HEK293 (cell line): ENCODE results near the gene RTP5.

Source experiments
- CTCF ChIA-PET: fragments of 350-600 bp; formaldehyde crosslinking; extraction: SDS; loops from one replicate; lab custom pipeline; 2021; ENCODE audit warnings: antibody characterized with exemption; lab: Yijun Ruan, JAX
- POLR2A ChIA-PET: fragments of 300-600 bp; formaldehyde crosslinking; extraction: SDS; loops from one replicate; lab custom pipeline; 2020; ENCODE audit warnings: antibody characterized with exemption, inconsistent platforms; lab: Yijun Ruan, JAX
- H3K27ac ChIP-seq: fragments of 200-500 bp; sonication (Bioruptor generic); 2 replicates; pipeline ENCODE4 v1.5.1; 2014; ENCODE audit warnings: low read depth, low read length, control low read depth, inconsistent platforms; ENCODE audit errors: extremely low read depth
- H3K36me3 ChIP-seq, 2 experiments: fragments of 200-500 bp in 1 of 2; sonication (Bioruptor generic) in 1 of 2; 1 replicate in 1 of 2; 2 replicates in 1 of 2; pipeline ENCODE4 v1.5.1; 2014 to 2017; ENCODE audit warnings: inconsistent platforms in 2 of 2, low read length in 2 of 2; ENCODE audit not compliant: control insufficient read depth in 2 of 2, insufficient read depth in 1 of 2
- H3K4me1 ChIP-seq: fragments of 200-500 bp; sonication (Bioruptor generic); 2 replicates; pipeline ENCODE4 v1.5.1; 2014; ENCODE audit warnings: mild to moderate bottlenecking, low read length, inconsistent platforms; ENCODE audit not compliant: control insufficient read depth, insufficient read depth
- H3K4me3 ChIP-seq: 2 replicates; pipeline ENCODE4 v1.5.1; 2011; ENCODE audit warnings: low read depth, mild to moderate bottlenecking, control low read depth, low read length, moderate library complexity
- H3K9me3 ChIP-seq: fragments of 200-500 bp; sonication (Bioruptor generic); 2 replicates; pipeline ENCODE4 v1.5.1; 2014; ENCODE audit warnings: low read depth, low read length, inconsistent platforms; ENCODE audit not compliant: control insufficient read depth, insufficient read depth
- EGR2 ChIP-seq: fragments of 450-650 bp; formaldehyde crosslinking; IDR thresholded peaks from 2 replicates; pipeline ENCODE4 v1.5.1; 2016; ENCODE audit warnings: low read depth, missing biosample characterization, missing genetic modification characterization
- KLF10 ChIP-seq: fragments of 450-650 bp; IDR thresholded peaks from 2 replicates; pipeline ENCODE4 v1.5.1; 2018; ENCODE audit warnings: missing biosample characterization, mild to moderate bottlenecking, missing genetic modification characterization
- KLF16 ChIP-seq: fragments of 450-650 bp; formaldehyde crosslinking; IDR thresholded peaks from 2 replicates; pipeline ENCODE4 v1.5.1; 2017; ENCODE audit warnings: missing biosample characterization, missing genetic modification characterization
- KLF7 ChIP-seq: fragments of 450-650 bp; formaldehyde crosslinking; IDR thresholded peaks from 2 replicates; pipeline ENCODE4 v1.5.1; 2016; ENCODE audit warnings: missing biosample characterization, missing genetic modification characterization, borderline replicate concordance
- OVOL3 ChIP-seq: fragments of 450-650 bp; formaldehyde crosslinking; IDR thresholded peaks from 2 replicates; pipeline ENCODE4 v1.5.1; 2016; ENCODE audit warnings: missing biosample characterization, missing genetic modification characterization
- SALL2 ChIP-seq: fragments of 450-650 bp; formaldehyde crosslinking; IDR thresholded peaks from 2 replicates; pipeline ENCODE4 v1.5.0; 2017; ENCODE audit warnings: missing biosample characterization, mild to moderate bottlenecking, missing genetic modification characterization, borderline replicate concordance
- SP2 ChIP-seq: fragments of 450-650 bp; formaldehyde crosslinking; IDR thresholded peaks from 2 replicates; pipeline ENCODE4 v1.5.1; 2016; ENCODE audit warnings: missing biosample characterization, missing genetic modification characterization
- TCF7L2 ChIP-seq: IDR thresholded peaks from 2 replicates; pipeline ENCODE4 v1.6.1; 2011; ENCODE audit warnings: low read depth, mild to moderate bottlenecking, inconsistent platforms, low read length, moderate library complexity, borderline replicate concordance
- ZBTB20 ChIP-seq: fragments of 450-650 bp; formaldehyde crosslinking; IDR thresholded peaks from 2 replicates; pipeline ENCODE4 v1.5.1; 2016; ENCODE audit warnings: missing biosample characterization, missing genetic modification characterization
- ZBTB48 ChIP-seq: fragments of 450-650 bp; formaldehyde crosslinking; IDR thresholded peaks from 2 replicates; pipeline ENCODE4 v1.5.1; 2016; ENCODE audit warnings: missing biosample characterization, missing genetic modification characterization
- ZIC2 ChIP-seq: fragments of 450-650 bp; formaldehyde crosslinking; IDR thresholded peaks from 2 replicates; pipeline ENCODE4 v1.5.1; 2016; ENCODE audit warnings: missing biosample characterization, missing genetic modification characterization
- ZNF175 ChIP-seq: fragments of 450-650 bp; formaldehyde crosslinking; IDR thresholded peaks from 2 replicates; pipeline ENCODE4 v1.5.1; 2016; ENCODE audit warnings: missing biosample characterization, missing genetic modification characterization
- ZNF350 ChIP-seq: fragments of 450-650 bp; formaldehyde crosslinking; IDR thresholded peaks from 2 replicates; pipeline ENCODE4 v1.5.0; 2017; ENCODE audit warnings: missing biosample characterization, mild to moderate bottlenecking, missing genetic modification characterization
- ZNF354C ChIP-seq: fragments of 450-650 bp; formaldehyde crosslinking; IDR thresholded peaks from 2 replicates; pipeline ENCODE4 v1.5.1; 2016; ENCODE audit warnings: missing biosample characterization, missing genetic modification characterization, low read depth, borderline replicate concordance
- ZNF423 ChIP-seq: fragments of 450-650 bp; formaldehyde crosslinking; IDR thresholded peaks from 2 replicates; pipeline ENCODE4 v1.5.1; 2016; ENCODE audit warnings: missing biosample characterization, missing genetic modification characterization
- ZNF501 ChIP-seq: fragments of 450-650 bp; formaldehyde crosslinking; IDR thresholded peaks from 2 replicates; pipeline ENCODE4 v1.5.1; 2016; ENCODE audit warnings: missing biosample characterization, missing genetic modification characterization
- ZNF624 ChIP-seq: fragments of 450-650 bp; formaldehyde crosslinking; IDR thresholded peaks from 2 replicates; pipeline ENCODE4 v1.5.1; 2017; ENCODE audit warnings: missing biosample characterization, missing genetic modification characterization
- ZNF660 ChIP-seq: fragments of 450-650 bp; IDR thresholded peaks from 2 replicates; pipeline ENCODE4 v1.5.1; 2018; ENCODE audit warnings: missing biosample characterization, mild to moderate bottlenecking, missing genetic modification characterization
- ZNF677 ChIP-seq: fragments of 450-650 bp; IDR thresholded peaks from 2 replicates; pipeline ENCODE4 v1.5.0; 2018; ENCODE audit warnings: missing biosample characterization, mild to moderate bottlenecking, missing genetic modification characterization, moderate library complexity
- ZNF707 ChIP-seq: fragments of 450-650 bp; formaldehyde crosslinking; IDR thresholded peaks from 2 replicates; pipeline ENCODE4 v1.5.1; 2016; ENCODE audit warnings: missing biosample characterization, missing genetic modification characterization
- ZNF843 ChIP-seq: fragments of 450-650 bp; formaldehyde crosslinking; IDR thresholded peaks from 2 replicates; pipeline ENCODE4 v1.5.1; 2016; ENCODE audit warnings: missing biosample characterization, missing genetic modification characterization
- TF ChIP-seq, protein P1 (sequence below): fragments of 450-650 bp; formaldehyde crosslinking; IDR thresholded peaks from 2 replicates; pipeline ENCODE4 v1.5.1; 2016; ENCODE audit warnings: missing biosample characterization, missing genetic modification characterization
- TF ChIP-seq, protein P2 (sequence below): fragments of 450-650 bp; formaldehyde crosslinking; IDR thresholded peaks from 2 replicates; pipeline ENCODE4 v1.5.1; 2016; ENCODE audit warnings: missing biosample characterization, missing genetic modification characterization
- TF ChIP-seq, protein P3 (sequence below): fragments of 450-650 bp; formaldehyde crosslinking; optimal IDR thresholded peaks from 2 replicates; pipeline ENCODE3; 2016; ENCODE audit warnings: missing biosample characterization, mild to moderate bottlenecking, missing genetic modification characterization
- TF ChIP-seq, protein P4 (sequence below): fragments of 450-650 bp; formaldehyde crosslinking; IDR thresholded peaks from 2 replicates; pipeline ENCODE4 v1.5.1; 2017; ENCODE audit warnings: missing biosample characterization, mild to moderate bottlenecking, missing genetic modification characterization, moderate library complexity
- TF ChIP-seq, protein P5 (sequence below): fragments of 450-650 bp; formaldehyde crosslinking; IDR thresholded peaks from 2 replicates; pipeline ENCODE4 v1.5.1; 2017; ENCODE audit warnings: missing biosample characterization, missing genetic modification characterization

The RTP5 gene

DNA sequence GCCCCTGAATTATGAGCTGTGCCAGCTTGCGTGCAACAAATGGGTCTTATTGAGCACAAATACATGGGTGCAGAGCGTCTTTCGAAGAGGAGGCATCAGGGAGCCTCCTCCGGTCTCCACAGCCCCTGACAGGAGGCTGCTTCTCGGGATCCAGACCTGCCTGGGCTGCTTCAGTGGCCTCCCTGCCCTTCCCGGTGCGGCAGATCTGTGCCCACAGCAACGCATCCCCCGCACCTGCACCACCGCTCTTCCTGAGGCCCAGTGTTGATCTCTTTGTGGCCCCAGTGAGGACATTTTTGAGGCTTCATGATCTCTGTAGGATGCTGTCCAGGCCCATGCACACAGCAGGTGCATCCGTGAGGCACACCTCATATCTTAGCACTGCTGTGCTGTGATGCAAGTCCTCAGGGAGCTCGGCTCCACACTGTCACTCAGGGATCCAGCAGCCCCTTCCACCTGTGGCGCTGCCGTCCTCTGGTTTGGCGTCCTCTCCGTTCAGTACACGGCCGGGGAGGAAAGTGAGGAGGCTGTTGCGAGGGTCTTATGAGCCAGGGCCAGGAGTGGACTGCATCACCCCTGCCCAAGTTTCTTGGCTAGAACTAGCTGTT lies 17.4 kb downstream of the RTP5 start:
- Histone ChIP-seq H3K4me1 (peaks cover 5% of the 10 kb centered on the region; the same call in 1 of the 2 replicates), H3K4me3 (no peak overlapping the region), H3K36me3 (no peaks in the 10 kb centered on the region), H3K27ac (no peak overlapping the region), H3K9me3 (no peaks in the 10 kb centered on the region)
- POLR2A ChIA-PET: no interaction called here
- CTCF ChIA-PET: interaction anchor here (1.1 kb wide), 1 partner anchor 9 kb away, joined by 4 read pairs; no protein-coding TSS in a partner anchor
- TF ChIP-seq EGR2 (tag by site-specific recombination) (no peak), SALL2 (tag by site-specific recombination) (no peak), KLF10 (tag by site-specific recombination) (no peak), OVOL3 (tag by site-specific recombination) (no peak), KLF7 (tag by site-specific recombination) (no peak), ZNF660 (no peak), ZNF350 (no peak), ZNF843 (no peak), ZNF707 (tag by site-specific recombination) (no peak), ZIC2 (no peak), ZNF501 (no peak), ZNF423 (no peak), ZNF354C (tag by site-specific recombination) (no peak), ZNF624 (tag by site-specific recombination) (no peak)
- TF ChIP-seq, protein P1, sequence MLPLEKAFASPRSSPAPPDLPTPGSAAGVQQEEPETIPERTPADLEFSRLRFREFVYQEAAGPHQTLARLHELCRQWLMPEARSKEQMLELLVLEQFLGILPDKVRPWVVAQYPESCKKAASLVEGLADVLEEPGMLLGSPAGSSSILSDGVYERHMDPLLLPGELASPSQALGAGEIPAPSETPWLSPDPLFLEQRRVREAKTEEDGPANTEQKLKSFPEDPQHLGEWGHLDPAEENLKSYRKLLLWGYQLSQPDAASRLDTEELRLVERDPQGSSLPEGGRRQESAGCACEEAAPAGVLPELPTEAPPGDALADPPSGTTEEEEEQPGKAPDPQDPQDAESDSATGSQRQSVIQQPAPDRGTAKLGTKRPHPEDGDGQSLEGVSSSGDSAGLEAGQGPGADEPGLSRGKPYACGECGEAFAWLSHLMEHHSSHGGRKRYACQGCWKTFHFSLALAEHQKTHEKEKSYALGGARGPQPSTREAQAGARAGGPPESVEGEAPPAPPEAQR: no peak
- TF ChIP-seq, protein P2, sequence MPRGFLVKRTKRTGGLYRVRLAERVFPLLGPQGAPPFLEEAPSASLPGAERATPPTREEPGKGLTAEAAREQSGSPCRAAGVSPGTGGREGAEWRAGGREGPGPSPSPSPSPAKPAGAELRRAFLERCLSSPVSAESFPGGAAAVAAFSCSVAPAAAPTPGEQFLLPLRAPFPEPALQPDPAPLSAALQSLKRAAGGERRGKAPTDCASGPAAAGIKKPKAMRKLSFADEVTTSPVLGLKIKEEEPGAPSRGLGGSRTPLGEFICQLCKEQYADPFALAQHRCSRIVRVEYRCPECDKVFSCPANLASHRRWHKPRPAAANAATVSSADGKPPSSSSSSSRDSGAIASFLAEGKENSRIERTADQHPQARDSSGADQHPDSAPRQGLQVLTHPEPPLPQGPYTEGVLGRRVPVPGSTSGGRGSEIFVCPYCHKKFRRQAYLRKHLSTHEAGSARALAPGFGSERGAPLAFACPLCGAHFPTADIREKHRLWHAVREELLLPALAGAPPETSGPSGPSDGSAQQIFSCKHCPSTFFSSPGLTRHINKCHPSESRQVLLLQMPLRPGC (tag by site-specific recombination): no peak
- TF ChIP-seq, protein P3, sequence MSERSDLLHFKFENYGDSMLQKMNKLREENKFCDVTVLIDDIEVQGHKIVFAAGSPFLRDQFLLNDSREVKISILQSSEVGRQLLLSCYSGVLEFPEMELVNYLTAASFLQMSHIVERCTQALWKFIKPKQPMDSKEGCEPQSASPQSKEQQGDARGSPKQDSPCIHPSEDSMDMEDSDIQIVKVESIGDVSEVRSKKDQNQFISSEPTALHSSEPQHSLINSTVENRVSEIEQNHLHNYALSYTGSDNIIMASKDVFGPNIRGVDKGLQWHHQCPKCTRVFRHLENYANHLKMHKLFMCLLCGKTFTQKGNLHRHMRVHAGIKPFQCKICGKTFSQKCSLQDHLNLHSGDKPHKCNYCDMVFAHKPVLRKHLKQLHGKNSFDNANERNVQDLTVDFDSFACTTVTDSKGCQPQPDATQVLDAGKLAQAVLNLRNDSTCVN (tag by site-specific recombination): no peak
- TF ChIP-seq, protein P4, sequence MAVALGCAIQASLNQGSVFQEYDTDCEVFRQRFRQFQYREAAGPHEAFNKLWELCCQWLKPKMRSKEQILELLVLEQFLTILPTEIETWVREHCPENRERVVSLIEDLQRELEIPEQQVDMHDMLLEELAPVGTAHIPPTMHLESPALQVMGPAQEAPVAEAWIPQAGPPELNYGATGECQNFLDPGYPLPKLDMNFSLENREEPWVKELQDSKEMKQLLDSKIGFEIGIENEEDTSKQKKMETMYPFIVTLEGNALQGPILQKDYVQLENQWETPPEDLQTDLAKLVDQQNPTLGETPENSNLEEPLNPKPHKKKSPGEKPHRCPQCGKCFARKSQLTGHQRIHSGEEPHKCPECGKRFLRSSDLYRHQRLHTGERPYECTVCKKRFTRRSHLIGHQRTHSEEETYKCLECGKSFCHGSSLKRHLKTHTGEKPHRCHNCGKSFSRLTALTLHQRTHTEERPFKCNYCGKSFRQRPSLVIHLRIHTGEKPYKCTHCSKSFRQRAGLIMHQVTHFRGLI (tag by site-specific recombination): no peak

DNA sequence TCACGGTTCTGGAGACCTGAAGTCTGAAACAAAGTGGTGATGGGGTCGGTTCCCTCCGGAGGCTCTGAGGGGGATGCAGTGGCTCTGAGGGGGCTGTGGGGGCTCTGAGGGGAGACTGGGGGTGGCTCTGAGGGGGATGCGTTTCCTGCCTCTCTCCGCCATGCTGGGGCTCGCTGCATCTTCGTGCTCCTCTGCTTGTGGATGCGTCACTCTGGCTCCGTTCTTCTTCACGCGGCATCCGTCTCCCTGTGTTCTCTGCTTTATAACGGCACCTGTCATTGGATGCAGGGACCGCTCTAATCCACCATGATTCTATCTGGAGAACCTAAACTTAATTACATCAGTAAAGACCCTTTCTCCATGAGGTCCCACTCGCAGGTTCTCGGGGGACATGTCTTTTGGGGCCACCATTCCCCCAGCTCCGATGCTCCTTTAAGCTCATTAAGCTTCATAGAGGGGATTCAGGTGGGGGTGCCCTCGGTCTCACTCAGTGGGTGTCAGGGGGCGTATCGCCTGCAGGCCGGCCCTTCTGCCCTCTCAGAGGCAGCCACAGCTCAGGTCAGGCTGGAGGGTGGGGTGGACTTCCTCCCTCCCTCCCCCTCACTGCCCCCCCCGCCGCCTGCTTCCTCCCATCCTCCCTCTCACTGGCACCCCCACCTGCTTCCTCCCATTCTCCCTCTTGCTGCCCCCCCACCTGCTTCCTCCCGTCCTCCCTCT lies 18.4 kb downstream of the RTP5 start:
- CTCF ChIA-PET: interaction anchor here (1.1 kb wide), 1 partner anchor 10 kb away, joined by 4 read pairs; no protein-coding TSS in a partner anchor
- TF ChIP-seq, protein P5, sequence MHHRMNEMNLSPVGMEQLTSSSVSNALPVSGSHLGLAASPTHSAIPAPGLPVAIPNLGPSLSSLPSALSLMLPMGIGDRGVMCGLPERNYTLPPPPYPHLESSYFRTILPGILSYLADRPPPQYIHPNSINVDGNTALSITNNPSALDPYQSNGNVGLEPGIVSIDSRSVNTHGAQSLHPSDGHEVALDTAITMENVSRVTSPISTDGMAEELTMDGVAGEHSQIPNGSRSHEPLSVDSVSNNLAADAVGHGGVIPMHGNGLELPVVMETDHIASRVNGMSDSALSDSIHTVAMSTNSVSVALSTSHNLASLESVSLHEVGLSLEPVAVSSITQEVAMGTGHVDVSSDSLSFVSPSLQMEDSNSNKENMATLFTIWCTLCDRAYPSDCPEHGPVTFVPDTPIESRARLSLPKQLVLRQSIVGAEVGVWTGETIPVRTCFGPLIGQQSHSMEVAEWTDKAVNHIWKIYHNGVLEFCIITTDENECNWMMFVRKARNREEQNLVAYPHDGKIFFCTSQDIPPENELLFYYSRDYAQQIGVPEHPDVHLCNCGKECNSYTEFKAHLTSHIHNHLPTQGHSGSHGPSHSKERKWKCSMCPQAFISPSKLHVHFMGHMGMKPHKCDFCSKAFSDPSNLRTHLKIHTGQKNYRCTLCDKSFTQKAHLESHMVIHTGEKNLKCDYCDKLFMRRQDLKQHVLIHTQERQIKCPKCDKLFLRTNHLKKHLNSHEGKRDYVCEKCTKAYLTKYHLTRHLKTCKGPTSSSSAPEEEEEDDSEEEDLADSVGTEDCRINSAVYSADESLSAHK (tag by site-specific recombination): no peak
- TF ChIP-seq KLF16 (tag by site-specific recombination): no peak
- TF ChIP-seq SP2: no peak
- TF ChIP-seq ZNF175 (tag by site-specific recombination): no peak
- TF ChIP-seq ZBTB48: no peak
- no peak for TF ChIP-seq ZNF677 (tag by site-specific recombination)
- TF ChIP-seq ZBTB20 (tag by site-specific recombination): no peak
- no peak for TF ChIP-seq TCF7L2

More for the DNA sequence above, 18.4 kb downstream of the RTP5 start:
- no peak overlapping the region for H3K4me3 ChIP-seq
- peaks cover 5% of the 10 kb centered on the region; the same call in 1 of the 2 replicates for H3K4me1 ChIP-seq
- no peak overlapping the region for H3K27ac ChIP-seq
- no peaks in the 10 kb centered on the region for H3K36me3 ChIP-seq
- POLR2A ChIA-PET: no interaction called here
- H3K9me3 ChIP-seq: no peaks in the 10 kb centered on the region
